PFSK-1 (cell line): ENCODE results near the gene ABHD11.
A peak's percentile ranks its signal among the peaks of the same experiment; 100 is the strongest.

Experiments
- FOXP2 ChIP-seq: optimal IDR thresholded peaks from 2 replicates; pipeline ENCODE3; 2011; ENCODE audit warnings: borderline replicate concordance, control low read depth, inconsistent platforms; ENCODE audit not compliant: insufficient read depth; ENCODE audit errors: extremely low read length, extremely low read depth
- POLR2AphosphoS5 ChIP-seq: IDR thresholded peaks from 2 replicates; pipeline ENCODE4 v1.6.1; 2012; ENCODE audit warnings: low read depth, mild to moderate bottlenecking, control low read depth, low read length, moderate library complexity
- REST ChIP-seq, 2 experiments: IDR thresholded peaks; 2 replicates each; pipeline versions ENCODE4 v1.6.1 to v1.8.0; 2011 to 2012; ENCODE audit warnings: low read depth in 2 of 2, low read length in 2 of 2, control low read depth in 1 of 2, inconsistent platforms in 1 of 2, mild to moderate bottlenecking in 1 of 2, moderate library complexity in 1 of 2; ENCODE audit not compliant: insufficient read depth in 1 of 2
- SIN3A ChIP-seq: IDR thresholded peaks from 2 replicates; pipeline ENCODE4 v1.6.1; 2012; ENCODE audit warnings: mild to moderate bottlenecking, low read length, moderate library complexity, borderline replicate concordance; ENCODE audit not compliant: insufficient read depth
- TAF1 ChIP-seq: IDR thresholded peaks from 2 replicates; pipeline ENCODE4 v1.6.1; 2012; ENCODE audit warnings: low read length, control low read depth, borderline replicate concordance; ENCODE audit not compliant: insufficient read depth

The ABHD11 gene

DNA sequence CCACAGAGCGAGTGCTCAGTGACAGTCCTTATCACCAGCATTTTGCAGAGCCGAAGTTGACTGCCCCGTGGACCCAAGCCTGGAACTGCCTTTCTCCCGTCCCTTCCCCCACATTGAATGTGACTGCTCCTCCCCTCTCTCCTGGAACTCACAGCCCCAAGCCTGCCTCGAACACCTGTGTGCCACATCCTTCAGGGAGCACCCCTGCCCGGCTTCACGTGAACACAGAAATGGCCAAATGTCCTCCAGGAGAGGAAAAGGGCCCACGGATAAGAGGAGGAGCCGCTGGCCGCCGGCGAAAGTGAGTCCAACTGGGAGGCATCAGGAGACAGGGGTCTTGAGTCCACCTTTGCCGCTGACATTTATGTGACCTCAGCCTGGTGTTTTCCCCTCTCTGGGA lies 35.4 kb downstream of the ABHD11 start:
- TF ChIP-seq REST (IDR thresholded peaks at IDR 0.05; ENCODE audit: insufficient read depth in 1 of 2, low read depth in 2 of 2, low read length in 2 of 2) (no peak), POLR2AphosphoS5 (no peak)

GRCh38 chr7:73702665-73703064 lies 35.9 kb downstream of the ABHD11 start:
- TF ChIP-seq SIN3A (no peak), FOXP2 (no peak), REST (IDR thresholded peaks at IDR 0.05; ENCODE audit: insufficient read depth in 1 of 2, low read depth in 2 of 2, low read length in 2 of 2) (no peak), TAF1 (no peak), POLR2AphosphoS5 (no peak)

GRCh38 chr7:73702226-73702625 lies 36.4 kb downstream of the ABHD11 start:
- no peak for TF ChIP-seq TAF1
- no peak for TF ChIP-seq FOXP2
- no peak for TF ChIP-seq POLR2AphosphoS5
- TF ChIP-seq REST (IDR thresholded peaks at IDR 0.05; ENCODE audit: insufficient read depth in 1 of 2, low read depth in 2 of 2, low read length in 2 of 2): no peak
- TF ChIP-seq SIN3A: no peak

DNA sequence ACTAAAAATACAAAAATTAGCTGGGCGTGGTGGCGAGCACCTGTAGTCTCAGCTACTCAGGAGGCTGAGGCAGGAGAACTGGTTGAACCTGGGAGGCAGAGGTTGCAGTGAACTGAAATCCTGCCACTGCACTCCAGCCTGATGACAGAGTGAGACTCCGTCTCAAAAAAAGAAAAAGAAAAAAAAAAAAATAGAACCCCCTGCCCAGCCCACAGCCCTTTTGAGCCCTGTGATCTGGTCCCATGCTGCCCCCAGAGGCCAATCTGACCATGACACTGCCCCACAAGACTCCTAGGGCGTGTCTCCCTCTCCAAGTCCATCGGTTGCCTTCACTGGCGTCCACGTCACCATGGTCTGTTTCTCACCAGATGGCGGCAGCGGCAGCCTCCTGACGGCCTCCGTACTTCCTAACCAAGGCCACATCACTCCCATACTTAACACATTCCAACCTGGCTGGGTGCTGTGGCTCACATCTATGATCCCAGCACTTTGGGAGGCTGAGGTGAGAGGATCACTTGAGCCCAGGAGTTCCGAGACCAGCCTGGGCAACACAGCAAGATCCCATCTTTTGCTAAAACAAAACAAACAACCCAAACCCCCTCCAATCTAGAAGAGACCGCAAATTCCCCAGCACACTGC lies 37.1 kb downstream of the ABHD11 start:
- TF ChIP-seq FOXP2: peak; percentile 21
- no peak for TF ChIP-seq TAF1
- TF ChIP-seq SIN3A: no peak
- no peak for TF ChIP-seq POLR2AphosphoS5
- TF ChIP-seq REST (IDR thresholded peaks at IDR 0.05; ENCODE audit: insufficient read depth in 1 of 2, low read depth in 2 of 2, low read length in 2 of 2): no peak

DNA sequence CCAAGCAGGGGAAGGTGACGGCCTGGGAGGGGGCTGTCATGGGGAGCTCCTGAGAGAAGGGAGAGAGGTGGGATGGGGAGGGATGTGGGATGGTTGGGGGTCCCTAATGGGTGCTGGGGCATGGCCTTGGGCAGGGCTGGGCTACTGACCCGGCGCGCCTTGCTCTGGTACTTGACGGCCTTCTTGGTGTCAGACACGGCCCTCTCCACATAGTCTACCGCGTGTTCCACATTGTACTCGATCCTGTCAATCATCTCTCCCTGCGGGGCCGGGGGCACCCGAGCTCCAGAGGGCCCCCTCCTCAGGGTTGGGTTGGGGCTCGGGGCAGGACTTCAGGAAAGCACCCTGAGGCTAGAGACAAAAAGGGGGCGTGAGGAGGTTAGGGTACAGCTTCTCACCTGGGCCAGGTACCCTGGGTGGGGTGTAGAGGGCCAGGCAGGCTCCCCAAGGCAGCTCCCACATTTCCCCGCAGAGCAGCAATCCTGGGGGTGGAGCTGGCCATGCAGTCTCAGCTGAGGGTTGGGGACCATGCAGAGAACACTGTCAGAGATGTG lies 37.9 kb downstream of the ABHD11 start:
- TF ChIP-seq REST (IDR thresholded peaks at IDR 0.05; ENCODE audit: insufficient read depth in 1 of 2, low read depth in 2 of 2, low read length in 2 of 2) (no peak), FOXP2 (no peak), TAF1 (no peak), SIN3A (no peak)
